ENCODE measurements around the gene SUSD6.

Gene SUSD6

DNA sequence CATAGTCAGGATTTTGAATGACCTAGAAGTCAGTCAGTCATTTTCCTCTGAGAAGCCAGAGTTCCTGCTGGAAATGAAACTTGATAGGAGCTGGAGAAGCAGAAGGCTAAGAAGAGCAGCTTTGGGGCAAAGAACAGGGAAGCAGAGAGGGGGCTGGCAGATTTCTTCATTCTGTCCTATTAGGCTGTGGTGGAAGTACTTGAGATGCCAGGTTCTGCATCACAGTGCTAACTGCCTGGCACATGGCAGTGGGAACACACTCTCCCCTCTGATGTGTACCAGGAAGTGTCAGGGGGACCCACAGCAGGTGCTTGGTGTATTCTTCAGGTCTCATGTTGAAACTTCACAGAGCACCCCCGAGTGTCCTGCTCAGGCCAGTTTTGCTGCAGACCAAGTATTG lies 61.0 kb downstream of the SUSD6 start:
- DNase-seq (ENCODE audit: low read depth) = no peak

- no peak for DNase-seq (ENCODE audit: low read depth)
Measured at GRCh38 chr14:69673104-69673503, 61.7 kb downstream of the SUSD6 start.

- no peak for DNase-seq (ENCODE audit: low read depth)
Measured at GRCh38 chr14:69673578-69674305, 62.3 kb downstream of the SUSD6 start.

- no peak for DNase-seq (ENCODE audit: low read depth)
Measured at GRCh38 chr14:69674546-69675244, 63.3 kb downstream of the SUSD6 start.

DNA sequence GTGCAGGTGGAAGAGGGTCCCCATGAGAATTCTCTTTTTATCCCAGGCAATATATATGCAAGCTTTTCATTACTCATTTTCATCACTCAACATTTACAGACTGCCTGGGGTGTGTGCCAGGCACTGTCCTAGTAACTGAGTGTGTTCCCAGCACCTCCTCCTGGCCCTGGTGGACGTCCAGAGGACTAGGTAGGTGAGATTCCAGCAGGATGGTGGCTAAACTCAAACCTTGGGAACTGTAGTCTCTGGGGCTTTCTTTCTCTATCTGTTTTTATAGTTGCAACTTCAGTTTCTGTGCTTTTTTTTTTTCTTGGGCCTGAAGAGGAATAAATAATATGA lies 63.8 kb downstream of the SUSD6 start:
- no peak for DNase-seq (ENCODE audit: low read depth)

GRCh38 chr14:69675877-69676416 lies 64.6 kb downstream of the SUSD6 start:
- no peak for DNase-seq (ENCODE audit: low read depth)

DNA sequence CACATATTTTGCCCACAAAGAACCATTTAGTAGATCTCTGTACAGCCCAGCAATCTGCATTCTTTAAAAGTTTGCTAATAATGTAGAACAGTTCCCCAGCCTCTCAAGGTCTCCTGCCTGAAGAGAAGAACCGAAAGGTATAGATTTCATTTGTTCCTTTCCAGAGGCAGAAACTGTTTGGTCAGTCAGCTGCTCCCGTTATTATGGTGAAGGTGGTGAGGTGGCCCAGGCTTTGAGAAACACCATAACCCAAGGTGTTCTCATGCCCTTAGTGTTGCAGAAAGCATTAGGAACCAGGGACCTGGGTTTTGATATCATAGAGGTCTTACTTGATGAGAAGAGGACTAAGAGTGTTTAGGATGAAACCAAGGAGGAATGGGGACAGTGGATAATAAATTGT lies 65.3 kb downstream of the SUSD6 start:
- DNase-seq (ENCODE audit: low read depth) = no peak

DNA sequence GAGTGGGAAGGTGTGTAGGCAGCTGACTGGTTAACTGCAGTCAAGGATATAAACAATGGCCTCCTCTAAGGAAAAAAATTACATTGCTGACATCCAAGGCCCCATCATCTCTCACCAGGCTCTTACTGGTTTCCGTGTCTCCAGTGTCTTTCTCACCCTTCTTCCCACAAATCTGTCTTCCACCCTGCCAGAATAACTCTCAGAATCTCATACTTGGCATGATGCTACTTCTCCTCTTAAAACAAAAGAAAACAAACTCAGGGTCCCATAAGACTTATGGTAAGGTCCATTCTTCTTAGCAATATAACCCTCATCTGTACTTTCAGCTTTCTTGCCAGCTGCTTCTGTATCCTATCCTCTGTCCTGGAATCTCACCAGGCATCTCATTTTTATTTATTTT lies 68.9 kb downstream of the SUSD6 start:
- DNase-seq (ENCODE audit: low read depth) = no peak

GRCh38 chr14:69682136-69682535 lies 70.7 kb downstream of the SUSD6 start:
- DNase-seq (ENCODE audit: low read depth) = no peak

DNA sequence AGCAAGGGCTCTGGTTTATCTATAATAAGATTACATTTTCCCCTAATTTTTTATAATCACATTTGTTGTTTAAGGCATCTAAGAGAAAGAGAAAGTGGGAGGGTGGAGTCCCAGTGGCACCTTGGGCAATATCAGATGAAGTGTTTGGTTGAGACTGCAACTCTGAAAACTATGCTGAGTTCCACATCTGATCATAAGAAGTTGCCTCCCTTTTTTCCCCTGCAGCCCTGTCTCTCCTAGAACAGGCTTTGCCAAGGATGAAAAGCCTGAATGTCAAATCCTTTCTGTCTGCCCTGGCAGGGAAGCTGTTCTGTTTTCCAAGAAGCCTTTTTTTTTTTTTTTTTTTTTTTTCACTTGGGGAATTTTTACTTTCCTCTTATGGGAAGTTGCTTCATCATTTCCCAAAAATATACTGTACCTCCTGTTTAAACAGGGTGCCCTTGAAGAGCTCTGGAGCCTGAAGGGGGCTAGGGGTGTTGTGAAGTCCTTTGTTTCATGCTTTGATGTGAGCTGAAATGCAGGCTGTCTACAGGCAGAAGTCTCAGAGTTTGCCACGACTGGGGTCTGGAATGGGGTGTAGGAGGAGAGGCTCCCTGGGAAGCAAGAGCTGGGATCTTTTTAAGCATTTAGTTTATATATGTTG lies 71.3 kb downstream of the SUSD6 start:
- no peak for DNase-seq (ENCODE audit: low read depth)

GRCh38 chr14:69683971-69684370 lies 72.6 kb downstream of the SUSD6 start:
- no peak for DNase-seq (ENCODE audit: low read depth)

- no peak for DNase-seq (ENCODE audit: low read depth)
Measured at GRCh38 chr14:69684461-69685217, 73.2 kb downstream of the SUSD6 start.

- peak; percentile 54 for DNase-seq (ENCODE audit: low read depth)
Measured at GRCh38 chr14:69685218-69685616, 73.8 kb downstream of the SUSD6 start.

DNA sequence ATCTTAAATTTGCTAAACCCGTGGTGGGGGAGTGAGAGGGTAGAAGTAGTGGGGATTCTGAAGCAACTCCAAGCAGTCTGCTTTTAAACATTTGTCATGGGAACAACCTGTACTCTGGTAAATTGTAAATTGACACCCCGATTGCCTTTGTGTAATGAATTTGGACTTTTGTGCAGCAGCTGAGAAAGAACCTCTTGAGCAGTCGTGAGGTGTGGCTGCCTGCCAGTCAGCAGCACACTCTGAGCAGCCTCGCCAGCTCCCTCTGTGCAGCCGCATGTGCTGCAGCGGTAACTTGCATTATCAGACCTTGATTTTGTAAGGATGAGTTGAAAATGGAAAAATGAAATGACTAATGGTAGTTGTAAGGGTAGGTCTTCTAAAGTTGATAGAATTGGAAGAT lies 74.3 kb downstream of the SUSD6 start:
- DNase-seq (ENCODE audit: low read depth) = no peak

DNA sequence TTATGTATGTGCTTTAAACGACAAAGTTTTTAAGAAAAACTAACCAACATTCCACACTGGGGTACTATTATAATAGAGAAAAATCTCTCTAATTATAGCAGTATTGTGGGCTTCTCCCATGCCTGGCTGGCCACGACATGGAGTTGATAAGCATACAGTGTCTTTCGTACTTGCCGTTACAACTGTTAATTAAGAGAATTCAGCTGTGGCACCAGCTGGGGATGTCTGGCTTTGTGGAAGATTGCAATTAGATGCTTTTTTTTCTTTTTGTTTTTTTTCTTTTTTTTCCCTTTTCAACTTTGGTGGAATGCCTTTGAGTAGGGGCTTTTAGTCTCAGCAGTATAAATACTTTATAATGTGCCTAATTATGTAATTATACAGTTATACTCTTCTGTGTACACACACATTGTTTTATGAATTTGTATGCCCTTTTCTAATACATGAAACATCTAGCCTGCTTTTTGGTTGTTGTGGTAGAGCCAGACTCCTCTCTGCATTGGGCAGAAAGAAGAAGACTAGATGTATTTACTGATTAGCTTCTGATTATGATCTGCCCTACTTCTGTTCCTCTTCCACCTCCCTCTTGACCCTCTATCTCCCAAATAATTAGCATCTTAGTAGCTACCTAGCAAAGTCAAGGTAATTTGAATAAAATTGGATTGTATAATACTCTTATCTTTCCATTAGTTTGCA lies 76.4 kb downstream of the SUSD6 start:
- no peak for DNase-seq (ENCODE audit: low read depth)

GRCh38 chr14:69688299-69688649 lies 76.9 kb downstream of the SUSD6 start:
- no peak for DNase-seq (ENCODE audit: low read depth)

GRCh38 chr14:69690042-69690441 lies 78.6 kb downstream of the SUSD6 start:
- DNase-seq (ENCODE audit: low read depth) = no peak

- DNase-seq (ENCODE audit: low read depth) = no peak
Measured at GRCh38 chr14:69692594-69692993, 81.2 kb downstream of the SUSD6 start.

DNA sequence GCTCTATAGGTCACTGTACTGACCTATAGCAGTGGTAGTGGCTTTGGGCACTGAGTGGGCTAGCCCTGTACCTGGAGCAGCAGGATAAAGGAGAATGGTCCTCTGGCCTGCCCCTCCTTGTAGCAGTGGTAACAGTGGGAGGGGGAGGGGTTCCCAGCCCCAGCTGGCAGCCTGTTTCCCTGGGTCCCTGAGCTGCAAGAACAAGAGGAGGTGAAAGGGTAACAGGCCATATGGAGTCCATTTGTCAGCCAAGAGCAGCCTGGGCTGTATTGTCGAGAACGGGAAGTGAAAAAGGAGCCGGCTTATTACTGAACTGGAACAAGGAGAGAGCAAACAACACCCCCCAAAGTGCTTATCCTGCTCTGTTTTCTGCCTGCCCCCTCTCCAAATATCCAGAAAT lies 81.7 kb downstream of the SUSD6 start:
- DNase-seq (ENCODE audit: low read depth) = no peak

- no peak for DNase-seq (ENCODE audit: low read depth)
Measured at GRCh38 chr14:69693801-69694729, 82.7 kb downstream of the SUSD6 start.

Data from activated T-helper 9 cell treated with anti-CD3 and anti-CD28 coated beads, Interleukin-2, amount 50 U/mL, for 16 hours (primary cell).